Stromal cell of bone marrow (primary cell): ENCODE results near the gene EFR3B.

Experiments
- DNase-seq: peaks from one replicate; pipeline ENCODE4 v3.0.0-alpha.2; 2012; ENCODE audit warnings: low read depth

The EFR3B gene

DNA sequence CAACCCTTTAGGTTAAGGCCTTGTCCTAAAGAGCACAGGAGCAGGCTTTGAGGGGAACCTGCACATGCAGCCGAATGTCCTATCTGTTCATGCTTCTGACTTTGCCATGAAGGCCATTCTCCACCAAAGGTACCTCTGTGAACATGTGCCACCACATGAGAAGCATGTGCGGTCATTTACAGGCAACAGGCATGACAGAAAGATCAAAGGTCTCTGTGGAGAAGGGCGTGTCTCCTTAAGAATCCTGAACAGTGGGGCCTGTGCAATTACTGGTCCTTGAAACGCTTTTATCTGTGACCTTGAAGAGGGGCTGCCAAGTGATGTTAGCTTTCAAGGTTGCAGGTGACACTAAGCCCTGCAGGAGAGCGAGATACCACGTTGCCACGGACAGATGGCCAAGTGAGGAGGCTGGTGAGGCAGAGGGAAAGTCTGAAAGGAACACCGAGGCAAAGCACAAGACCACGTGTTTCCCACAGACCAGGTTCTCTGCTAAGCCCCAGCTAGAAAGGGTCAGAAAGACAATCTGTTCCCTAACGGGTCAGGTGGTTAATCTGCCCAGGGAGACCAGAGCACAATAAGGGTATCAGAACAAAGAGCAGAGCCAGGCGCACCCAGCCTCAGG, 146.0 kb downstream of the EFR3B start:
- DNase-seq: no peak

- no peak for DNase-seq
Measured at GRCh38 chr2:25188405-25188804, 146.5 kb downstream of the EFR3B start.

DNA sequence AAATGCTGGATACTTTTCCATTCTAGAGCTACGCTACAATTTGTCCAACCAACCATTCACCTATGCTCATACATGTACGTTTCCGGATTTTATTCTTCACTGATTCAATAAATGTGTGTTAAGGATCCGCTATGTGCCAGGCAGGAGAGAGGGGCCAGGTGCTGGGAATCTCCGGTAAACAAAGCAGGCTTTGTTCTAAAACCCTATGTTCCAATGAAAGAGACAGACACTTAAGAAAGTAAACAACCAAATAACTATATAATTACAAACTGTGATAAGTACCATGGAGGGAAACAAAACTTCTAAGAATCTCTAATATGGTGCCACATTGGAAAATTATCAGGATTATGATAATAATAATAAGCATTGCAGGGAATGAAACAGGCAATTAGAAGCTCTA, 148.7 kb downstream of the EFR3B start:
- DNase-seq: no peak

GRCh38 chr2:25194576-25195122, 152.8 kb downstream of the EFR3B start:
- DNase-seq: no peak

- no peak for DNase-seq
Measured at GRCh38 chr2:25197336-25198208, 155.7 kb downstream of the EFR3B start.

GRCh38 chr2:25198209-25198525, 156.3 kb downstream of the EFR3B start:
- no peak for DNase-seq

DNA sequence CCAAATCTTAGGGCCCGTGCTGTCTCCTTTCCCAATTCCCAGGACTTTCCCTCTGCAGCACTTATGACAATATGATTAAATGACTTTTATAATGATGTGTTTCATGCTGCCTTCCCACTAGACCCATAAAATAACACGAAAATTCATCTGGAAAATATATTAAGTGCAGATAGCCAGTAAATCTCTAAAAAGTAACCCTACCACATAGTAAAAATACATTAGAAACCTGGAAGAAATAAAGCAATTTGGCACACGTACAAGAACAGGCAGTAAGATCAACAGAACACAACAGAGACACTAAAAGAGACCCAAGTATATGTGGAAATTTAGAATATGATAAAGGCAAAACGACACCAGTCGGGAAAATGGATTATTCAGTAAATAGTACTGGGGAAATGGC, 156.7 kb downstream of the EFR3B start:
- no peak for DNase-seq

- DNase-seq: no peak
Measured at GRCh38 chr2:25201265-25201664, 159.4 kb downstream of the EFR3B start.

DNA sequence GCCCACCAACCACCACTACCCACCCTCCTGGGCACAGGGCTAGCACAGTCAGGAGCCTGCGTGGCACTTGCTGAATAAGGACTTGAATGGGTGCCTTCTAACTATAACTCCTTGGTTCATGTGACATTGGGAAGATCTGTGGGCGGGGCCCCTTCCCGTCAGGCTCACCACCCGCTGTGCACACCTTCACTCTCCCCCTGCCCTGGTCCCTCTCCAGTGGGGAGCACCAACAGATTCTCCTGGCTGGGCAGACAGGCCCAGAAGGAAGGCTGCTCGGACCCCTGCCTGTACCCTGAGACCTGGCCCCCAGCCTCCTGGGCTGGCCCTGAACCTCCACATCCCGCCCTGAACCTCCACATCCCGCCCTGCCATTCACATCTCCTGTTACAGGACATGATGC, 159.9 kb downstream of the EFR3B start:
- DNase-seq: no peak

- no peak for DNase-seq
Measured at GRCh38 chr2:25202275-25202674, 160.4 kb downstream of the EFR3B start.

- no peak for DNase-seq
Measured at GRCh38 chr2:25204190-25204838, 162.4 kb downstream of the EFR3B start.

DNA sequence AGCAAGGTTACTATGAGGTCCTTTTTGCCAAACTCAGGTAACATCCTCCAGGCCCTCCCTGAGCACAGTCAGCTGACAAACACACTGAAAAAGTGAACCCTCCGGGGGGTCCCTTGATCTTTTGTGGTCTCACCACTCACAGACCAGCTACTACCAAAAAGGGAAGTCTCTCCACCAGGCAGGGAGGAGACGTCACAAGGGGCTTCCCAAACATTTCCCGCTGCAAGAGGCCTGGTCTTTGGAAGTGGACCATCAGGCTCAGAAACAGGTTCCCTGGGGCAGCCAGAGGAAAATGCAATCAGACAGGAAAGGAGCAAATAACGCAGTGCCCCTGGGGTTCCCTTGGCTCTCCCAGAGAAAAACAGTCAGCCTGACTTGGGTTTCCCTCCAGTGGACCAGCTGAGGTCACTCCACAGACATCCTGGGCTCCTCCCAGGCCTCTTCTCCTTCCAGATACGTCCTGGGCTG, 165.2 kb downstream of the EFR3B start:
- DNase-seq: no peak
